Fibroblast of pulmonary artery (primary cell): Measurements from ENCODE around the gene STEAP3.

ENCODE experiments used
- DNase-seq: peaks from one replicate; pipeline ENCODE4 v3.0.0-alpha.2; 2010; ENCODE audit warnings: low read depth
- H3K4me3 ChIP-seq: replicated peaks from 2 replicates; pipeline ENCODE4 v1.5.1; 2011; ENCODE audit warnings: low read depth, mild to moderate bottlenecking, control low read depth, low read length, moderate library complexity
- CTCF ChIP-seq: IDR thresholded peaks from 2 replicates; pipeline ENCODE4 v1.5.1; 2011; ENCODE audit warnings: mild to moderate bottlenecking, control low read depth, low read length, inconsistent platforms; ENCODE audit errors: missing control alignments

Gene STEAP3

GRCh38 chr2:119249855-119250717 is 26.5 kb downstream of the STEAP3 start:
- TF ChIP-seq CTCF = no peak
- H3K4me3 ChIP-seq = no peak overlapping the region
- no peak for DNase-seq

GRCh38 chr2:119250718-119251290 is 27.2 kb downstream of the STEAP3 start:
- no peak for DNase-seq
- TF ChIP-seq CTCF = no peak
- no peak overlapping the region for H3K4me3 ChIP-seq

- no peak overlapping the region for H3K4me3 ChIP-seq
- DNase-seq = no peak
- no peak for TF ChIP-seq CTCF
Measured at GRCh38 chr2:119251652-119252051, 28.0 kb downstream of the STEAP3 start.

- DNase-seq = peak; percentile 91
- H3K4me3 ChIP-seq = no peak overlapping the region
- TF ChIP-seq CTCF = no peak
Measured at GRCh38 chr2:119252186-119253113, 28.8 kb downstream of the STEAP3 start.

- TF ChIP-seq CTCF = no peak
- DNase-seq = peak; percentile 69
- H3K4me3 ChIP-seq = no peak overlapping the region
Measured at GRCh38 chr2:119253114-119253702, 29.6 kb downstream of the STEAP3 start.

GRCh38 chr2:119253760-119254600 is 30.3 kb downstream of the STEAP3 start:
- no peak for TF ChIP-seq CTCF
- H3K4me3 ChIP-seq = no peak overlapping the region
- DNase-seq = no peak
